Measurements from ENCODE around the gene ZNF22.

Gene ZNF22

DNA sequence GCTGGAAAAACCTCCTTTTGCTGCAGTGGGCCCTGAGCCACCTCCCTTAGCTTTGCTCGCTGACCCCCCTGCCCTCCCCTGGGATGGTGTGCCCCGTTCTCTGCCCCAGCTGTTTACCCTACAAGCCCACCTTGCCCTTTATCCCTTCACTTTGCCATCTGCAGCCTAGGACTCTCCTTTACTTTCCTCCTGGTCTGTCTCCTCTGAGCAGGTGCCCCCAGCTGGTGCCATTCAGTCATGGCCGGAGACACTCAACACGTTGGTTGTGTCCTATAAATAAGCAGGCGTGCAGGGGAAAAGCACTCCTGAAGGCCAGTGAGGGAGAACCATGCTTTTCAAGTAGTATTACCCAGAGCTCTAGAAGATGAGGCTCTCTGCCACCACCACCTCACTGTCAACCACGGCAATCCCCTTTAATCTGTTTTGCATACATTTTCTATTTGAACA is 35.0 kb upstream of the ZNF22 start:
- DNase-seq, result no peak

DNA sequence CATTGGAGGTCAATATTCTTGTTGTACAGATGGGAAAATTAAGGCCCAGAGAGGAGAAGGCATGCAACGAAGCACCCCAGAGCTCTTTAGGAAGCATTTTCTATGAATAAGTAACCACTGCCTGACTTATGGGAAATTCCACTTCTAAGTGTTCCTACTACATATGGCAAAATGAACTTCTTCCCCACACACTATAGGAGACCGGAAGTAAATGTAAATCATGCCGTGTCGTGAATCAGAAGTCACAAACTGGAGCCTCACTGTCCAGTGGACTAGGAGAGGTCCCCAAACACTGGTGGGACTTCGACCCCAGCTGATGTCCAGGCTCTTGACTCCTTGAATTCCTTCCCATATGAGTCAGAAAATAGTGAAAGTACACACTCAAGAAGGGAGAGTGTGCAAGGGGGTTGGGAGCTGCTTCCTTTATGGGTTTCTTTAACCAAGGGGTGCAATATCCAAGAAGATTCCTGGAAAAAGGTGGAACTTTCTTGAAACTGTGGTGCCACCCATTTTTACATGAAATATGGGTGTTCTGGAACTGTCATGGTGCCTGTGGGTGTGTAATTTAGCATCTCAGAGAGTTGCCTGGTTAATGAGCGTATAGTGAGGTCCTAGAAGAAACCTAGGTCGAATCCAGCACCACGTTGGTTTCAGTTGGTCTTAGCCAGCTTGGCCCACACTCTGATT is 34.5 kb upstream of the ZNF22 start:
- no peak for DNase-seq

DNA sequence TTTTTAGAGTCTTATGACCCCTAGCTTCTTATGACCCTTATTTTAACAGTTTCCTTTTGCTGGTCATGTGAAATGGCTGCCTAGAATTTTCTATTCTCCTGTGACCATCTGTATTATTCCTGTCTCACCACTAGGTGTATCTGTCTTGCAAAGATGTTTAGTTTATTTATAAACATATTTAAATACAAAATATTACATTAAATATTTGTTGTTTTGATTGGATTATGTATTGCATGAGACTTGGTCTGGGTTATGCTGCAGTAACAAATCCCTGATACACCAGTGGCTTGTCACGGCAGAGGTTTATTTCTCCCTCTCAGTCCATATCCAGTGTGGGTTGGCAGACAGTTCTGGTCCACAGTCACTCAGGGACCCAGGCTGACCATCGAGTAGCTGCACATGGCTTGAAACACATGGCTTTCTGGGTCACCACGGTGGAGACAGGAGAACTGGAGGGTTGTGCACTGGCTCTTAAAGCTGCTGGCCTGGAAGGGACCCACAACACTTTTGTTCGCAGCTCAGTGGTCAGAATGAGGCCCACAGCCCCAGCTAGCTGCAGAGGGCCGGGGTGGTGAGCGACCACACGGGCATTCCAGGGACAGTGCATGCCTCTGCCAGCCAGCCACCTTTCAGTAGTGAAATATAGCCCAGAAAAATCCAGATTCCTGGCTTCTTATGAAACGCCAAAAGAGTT is 33.8 kb upstream of the ZNF22 start:
- no peak for DNase-seq

GRCh38 chr10:44967616-44968015 is 33.1 kb upstream of the ZNF22 start:
- DNase-seq, result no peak

GRCh38 chr10:44968091-44968490 is 32.6 kb upstream of the ZNF22 start:
- DNase-seq, result no peak

GRCh38 chr10:44968500-44969400 is 32.0 kb upstream of the ZNF22 start:
- DNase-seq, result no peak

- DNase-seq, result no peak
Measured at GRCh38 chr10:44969854-44970253, 30.9 kb upstream of the ZNF22 start.

DNA sequence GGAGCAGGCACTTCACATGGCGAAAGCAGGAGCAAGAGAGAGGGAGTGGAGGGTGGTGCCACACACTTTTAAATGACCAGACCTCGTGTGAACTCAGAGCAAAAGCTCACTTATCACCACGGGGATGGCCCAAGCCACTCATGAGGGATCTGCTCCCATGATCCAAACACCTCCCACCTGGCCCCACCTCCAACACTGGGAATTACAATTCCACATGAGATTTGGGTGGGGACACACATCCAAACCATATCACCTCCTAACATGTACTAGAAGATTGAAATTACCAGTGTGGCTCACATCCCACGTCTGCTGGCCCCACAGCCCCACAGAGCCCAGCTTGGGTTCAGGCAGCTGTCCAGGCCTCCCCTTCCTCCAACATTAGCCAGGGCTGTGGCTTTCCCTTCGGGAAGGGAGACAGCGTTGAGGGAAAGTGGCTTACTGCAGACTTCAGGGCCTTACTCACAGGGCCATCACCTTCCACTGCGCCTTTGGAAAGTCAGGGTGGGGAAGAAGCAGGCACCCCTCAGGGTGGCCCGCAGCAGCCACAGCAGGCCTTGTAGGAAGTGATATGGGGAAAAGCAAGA is 29.8 kb upstream of the ZNF22 start:
- DNase-seq, result no peak

- DNase-seq, result no peak
Measured at GRCh38 chr10:44971434-44971833, 29.3 kb upstream of the ZNF22 start.

DNA sequence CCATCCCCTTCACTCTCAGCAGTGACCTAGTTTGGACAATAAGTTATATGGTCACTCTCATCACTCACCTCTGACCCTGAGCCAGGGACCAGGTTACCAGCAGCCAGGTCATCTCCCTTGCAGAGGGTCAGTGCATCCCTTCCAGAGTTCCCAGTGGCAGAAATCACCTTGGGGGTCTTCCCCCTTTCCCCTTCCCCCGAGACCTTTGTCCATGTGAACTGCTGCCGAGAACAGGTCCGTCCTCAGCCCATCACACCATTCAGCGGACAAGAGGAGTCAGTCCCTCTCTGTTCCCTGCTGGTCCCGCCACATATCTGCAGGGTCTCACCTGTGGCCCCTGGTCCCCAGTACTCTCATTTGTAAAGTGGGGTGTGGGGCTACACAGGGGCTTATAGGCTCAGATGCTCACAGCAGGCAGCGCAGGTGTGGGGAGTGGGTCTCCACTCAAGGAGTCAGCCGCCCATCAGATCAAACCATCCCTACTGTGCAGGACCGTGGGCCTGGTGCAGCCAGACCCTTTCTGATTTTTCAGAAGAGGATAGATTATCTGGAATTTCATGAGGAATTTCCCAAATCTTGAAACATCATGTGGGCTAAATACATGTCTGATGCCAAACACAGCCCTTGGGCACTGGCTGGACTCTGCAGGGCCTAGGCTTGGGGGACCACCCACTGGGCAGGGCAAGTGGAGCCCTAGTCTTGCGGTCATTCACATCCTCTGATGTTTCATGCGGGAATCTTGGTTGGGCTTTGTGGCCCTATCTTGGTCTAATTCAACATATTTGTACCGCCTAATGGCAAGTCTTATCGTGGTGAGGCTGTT is 28.6 kb upstream of the ZNF22 start:
- no peak for DNase-seq

GRCh38 chr10:44972874-44973306 is 27.8 kb upstream of the ZNF22 start:
- DNase-seq, result no peak

DNA sequence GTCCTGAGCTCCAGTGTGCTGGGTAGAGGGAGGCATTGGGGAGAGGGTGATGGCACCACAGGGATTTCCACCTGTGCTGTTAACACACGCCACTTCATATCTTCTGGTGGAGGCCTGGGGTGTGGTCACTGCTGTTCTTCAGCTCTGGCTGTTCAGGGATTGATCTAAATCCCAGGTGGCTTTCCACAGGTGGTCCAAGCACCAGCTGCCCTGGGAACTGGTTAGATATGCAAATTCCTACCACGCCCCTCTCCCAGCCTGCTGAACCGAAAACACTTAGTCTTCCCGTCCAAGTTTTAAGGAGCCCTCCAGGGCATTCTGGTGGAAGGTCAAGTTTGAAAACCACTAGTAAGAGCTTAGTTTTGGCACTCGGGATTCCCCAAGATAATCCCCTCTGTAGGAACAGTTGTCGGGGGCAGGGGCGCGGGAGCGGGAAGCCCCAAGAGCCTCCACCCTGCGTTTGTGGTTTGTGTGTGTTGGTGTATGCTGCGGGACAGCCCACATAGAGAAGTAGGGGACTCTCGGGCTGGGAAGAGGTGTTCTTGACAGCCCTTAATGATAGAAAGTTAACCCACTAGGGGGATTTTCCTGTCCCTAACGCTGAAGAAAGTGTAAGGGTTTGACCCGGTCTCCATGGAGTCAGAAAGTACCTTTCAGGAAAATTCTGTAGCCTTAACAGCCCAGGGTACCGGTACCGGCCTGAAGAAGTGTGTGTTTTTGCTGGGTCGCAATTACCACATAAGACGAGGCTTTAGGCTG is 27.2 kb upstream of the ZNF22 start:
- DNase-seq, result no peak

- no peak for DNase-seq
Measured at GRCh38 chr10:44974082-44974627, 26.6 kb upstream of the ZNF22 start.

DNA sequence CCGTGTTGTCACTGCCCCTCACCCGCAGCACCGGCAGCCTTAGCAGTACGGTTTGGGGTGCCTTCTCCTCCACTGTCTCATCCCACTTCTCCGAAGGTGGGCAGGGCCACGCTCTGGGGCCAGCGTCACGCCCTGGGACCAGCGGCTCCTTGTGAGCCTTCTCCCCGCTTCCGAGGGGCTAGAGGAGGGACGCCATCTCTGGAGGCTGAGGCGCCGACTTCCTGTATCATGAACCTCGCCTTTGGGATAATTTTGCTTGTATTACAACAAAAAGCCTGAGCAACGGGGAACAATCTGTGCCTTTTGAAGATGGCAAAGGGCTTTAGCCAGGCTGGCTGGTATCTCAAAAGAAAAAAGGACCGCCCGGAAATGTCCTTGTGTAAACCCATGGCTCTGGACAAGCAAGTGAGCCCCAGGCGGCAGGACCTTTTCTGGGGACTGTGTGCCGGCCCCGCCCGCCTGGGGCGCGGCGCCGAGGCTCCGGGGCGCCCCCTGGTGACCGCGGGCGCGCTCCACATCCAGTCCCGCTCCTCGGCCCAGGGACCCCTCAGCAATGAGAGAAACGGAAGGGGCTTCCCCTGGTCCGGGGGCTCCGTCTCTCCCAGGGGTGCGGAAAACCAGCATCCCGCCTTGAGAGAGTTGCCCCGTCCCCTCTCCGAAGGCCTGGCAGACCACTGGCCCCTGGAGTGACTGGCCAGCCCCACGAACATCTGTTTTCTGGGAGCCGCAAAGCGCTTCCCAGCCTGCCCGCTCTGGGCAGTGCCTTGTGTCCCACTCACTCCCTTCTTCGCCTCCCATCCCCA is 25.9 kb upstream of the ZNF22 start:
- DNase-seq, result peak; percentile 91

GRCh38 chr10:44975431-44976331 is 25.0 kb upstream of the ZNF22 start:
- no peak for DNase-seq

DNA sequence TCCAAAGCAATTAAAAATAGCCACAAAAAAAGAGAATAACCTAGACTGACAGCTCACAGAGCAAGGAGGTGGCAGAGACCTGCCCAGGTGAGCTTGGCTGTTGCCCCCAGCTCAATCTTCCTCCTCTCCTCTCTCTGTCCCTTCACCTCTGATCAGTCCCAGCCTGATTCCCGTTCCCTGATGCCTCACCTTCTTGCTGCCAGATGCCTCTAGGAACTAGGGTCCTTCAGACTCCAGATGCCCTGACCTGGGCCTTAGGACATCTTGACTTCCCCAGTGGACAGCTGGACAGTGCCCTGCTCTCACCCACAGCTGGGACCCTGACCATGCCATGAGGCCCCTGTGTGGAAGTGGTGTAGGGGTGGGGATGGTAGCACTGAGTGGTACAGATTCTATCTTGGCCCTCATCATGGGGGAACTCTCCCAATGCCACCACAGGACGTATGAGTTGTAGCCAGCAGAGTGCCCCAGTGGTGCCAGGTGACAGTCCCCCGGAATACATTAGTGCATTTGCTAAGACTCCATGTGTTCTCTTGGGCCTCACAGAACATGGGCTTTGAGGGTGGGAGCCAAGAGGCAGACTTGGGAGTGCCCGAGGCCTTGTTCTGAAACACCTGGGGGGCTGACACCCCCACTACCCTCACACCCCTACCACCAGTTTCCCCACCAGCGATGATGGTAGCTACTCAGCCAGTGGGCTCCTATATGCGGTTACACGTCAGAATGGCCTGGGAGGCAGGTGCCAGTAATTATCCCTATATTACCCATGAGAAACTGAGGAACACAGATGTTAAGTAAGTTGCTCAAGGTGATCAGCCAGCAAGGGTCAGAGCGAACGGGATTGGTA is 24.1 kb upstream of the ZNF22 start:
- DNase-seq, result no peak

DNA sequence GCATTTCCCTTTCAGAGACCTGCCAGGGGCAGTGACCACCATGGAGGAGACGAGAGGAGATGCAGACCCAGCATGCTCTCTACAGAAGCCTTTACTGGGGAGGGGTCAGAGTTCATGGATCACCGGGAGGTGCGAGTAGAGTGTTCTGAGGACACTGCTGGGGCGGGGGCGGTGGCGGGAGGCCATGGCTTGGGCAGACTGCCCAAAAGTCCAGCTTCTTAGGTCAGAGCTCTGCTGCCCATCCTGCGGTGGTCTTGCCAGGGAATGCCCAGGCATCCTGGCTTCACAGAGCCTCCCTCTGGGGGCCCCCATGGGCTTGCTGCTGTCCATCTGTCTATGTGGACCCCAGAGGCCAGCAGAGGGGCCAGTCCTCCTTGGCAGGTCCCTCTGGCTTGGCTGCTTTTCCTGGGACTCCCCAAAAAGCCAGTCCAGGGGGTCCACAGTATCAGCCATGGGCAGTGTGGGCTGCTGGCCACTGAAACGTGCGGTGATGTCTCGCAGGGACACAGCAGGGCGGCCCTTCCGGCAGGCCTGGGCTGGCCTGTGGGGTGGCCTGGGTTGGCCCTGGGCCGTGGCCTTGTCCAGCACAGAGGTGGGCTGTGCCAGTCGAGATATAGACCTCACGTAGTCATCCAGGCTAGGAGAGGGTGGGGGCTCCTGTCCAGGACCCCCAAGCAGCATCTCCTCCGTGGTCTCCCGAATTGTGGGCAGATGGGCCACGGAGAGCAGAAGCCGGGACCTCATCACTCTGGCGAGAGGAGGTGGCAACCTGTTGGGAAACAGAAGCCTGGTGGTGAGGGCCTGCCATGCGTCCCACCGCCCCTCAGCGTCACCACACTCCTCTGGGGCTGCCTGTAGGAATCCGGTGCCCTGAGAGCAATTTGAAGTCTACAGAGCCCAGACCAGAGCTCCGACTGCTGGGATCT is 23.2 kb upstream of the ZNF22 start:
- no peak for DNase-seq
